Osteoblast (primary cell): ENCODE measurements around the gene AGBL4. TPM values are rescaled to one million over a fixed set of nuclear protein-coding genes. Genes with fewer than 3 reads are reported as not detected.

Experiments
- DNase-seq: peaks from one replicate; pipeline ENCODE4 v3.0.0; 2011; ENCODE audit warnings: low spot score, mixed read lengths; ENCODE audit not compliant: insufficient read length; ENCODE audit errors: missing footprints
- H2AFZ ChIP-seq: 2 replicates; pipeline ENCODE4 v1.6.0; 2011; ENCODE audit warnings: mild to moderate bottlenecking, low read length
- H3K27ac ChIP-seq: 2 replicates; pipeline ENCODE4 v1.5.1; 2011; ENCODE audit warnings: mild to moderate bottlenecking, low read depth, low read length, moderate library complexity
- H3K27me3 ChIP-seq: 2 replicates; pipeline ENCODE4 v1.6.0; 2012; ENCODE audit warnings: mild to moderate bottlenecking, control low read depth, inconsistent platforms, low read length, moderate library complexity; ENCODE audit not compliant: insufficient read depth
- H3K36me3 ChIP-seq: 2 replicates; pipeline ENCODE4 v1.5.1; 2011; ENCODE audit warnings: mild to moderate bottlenecking, low read length, control low read depth, moderate library complexity; ENCODE audit not compliant: insufficient read depth
- H3K4me1 ChIP-seq: 2 replicates; pipeline ENCODE4 v1.5.1; 2011; ENCODE audit warnings: mild to moderate bottlenecking, low read length, control low read depth, moderate library complexity; ENCODE audit not compliant: insufficient read depth
- H3K4me2 ChIP-seq: 2 replicates; pipeline ENCODE4 v1.6.0; 2011; ENCODE audit warnings: mild to moderate bottlenecking, low read length; ENCODE audit not compliant: insufficient read depth
- H3K4me3 ChIP-seq: fragments of 200-600 bp; sonication (generic); 3 replicates; pipeline ENCODE4 v1.5.1; 2012; ENCODE audit warnings: mild to moderate bottlenecking, low read length, inconsistent platforms; ENCODE audit not compliant: insufficient read depth
- H3K79me2 ChIP-seq: 2 replicates; pipeline ENCODE4 v1.6.0; 2012; ENCODE audit warnings: mild to moderate bottlenecking, low read length, control low read depth, inconsistent platforms; ENCODE audit not compliant: insufficient read depth
- H3K9me3 ChIP-seq: 2 replicates; pipeline ENCODE4 v1.5.1; 2011; ENCODE audit warnings: low read depth, low read length, control low read depth
- H4K20me1 ChIP-seq: 2 replicates; pipeline ENCODE4 v1.6.0; 2012; ENCODE audit warnings: mild to moderate bottlenecking, low read length, control low read depth; ENCODE audit not compliant: insufficient read depth
- CTCF ChIP-seq: IDR thresholded peaks from 2 replicates; pipeline ENCODE4 v1.5.1; 2011; ENCODE audit warnings: mild to moderate bottlenecking, low read depth, low read length, moderate library complexity; ENCODE audit errors: extremely low read depth
- total RNA-seq: library from RNA; depleted of rRNA; stranded (reverse); fragments of >200 nt; gene quantifications from 2 replicates; pipeline ENCODE4 v1.2.3, GENCODE V29; 2012

The AGBL4 gene
- total RNA-seq, 1 donor: not detected

GRCh38 chr1:48667782-48668181 lies 1356.0 kb downstream of the AGBL4 start:
- Histone ChIP-seq H3K27ac (no peak overlapping the region), H3K9me3 (no peaks in the 10 kb centered on the region), H2AFZ (no peak overlapping the region), H3K4me2 (no peak overlapping the region), H3K79me2 (no peaks in the 10 kb centered on the region), H4K20me1 (no peaks in the 10 kb centered on the region), H3K4me1 (no peaks in the 10 kb centered on the region), H3K36me3 (no peaks in the 10 kb centered on the region), H3K27me3 (no peaks in the 10 kb centered on the region), H3K4me3 (no peak overlapping the region)
- DNase-seq: no peak
- no peak for TF ChIP-seq CTCF

- Histone ChIP-seq H4K20me1 (no peaks in the 10 kb centered on the region), H3K4me3 (no peak overlapping the region), H3K36me3 (no peaks in the 10 kb centered on the region), H3K79me2 (no peaks in the 10 kb centered on the region), H3K9me3 (no peaks in the 10 kb centered on the region), H3K4me2 (no peak overlapping the region), H3K27ac (no peak overlapping the region), H3K27me3 (no peaks in the 10 kb centered on the region), H3K4me1 (no peaks in the 10 kb centered on the region), H2AFZ (no peak overlapping the region)
- DNase-seq: no peak
- TF ChIP-seq CTCF: no peak
Measured at GRCh38 chr1:48665708-48666407, 1357.9 kb downstream of the AGBL4 start.

GRCh38 chr1:48661726-48662463 lies 1361.9 kb downstream of the AGBL4 start:
- no peak overlapping the region for H3K4me2 ChIP-seq
- no peaks in the 10 kb centered on the region for H4K20me1 ChIP-seq
- no peak overlapping the region for H2AFZ ChIP-seq
- DNase-seq: no peak
- H3K4me3 ChIP-seq: no peak overlapping the region
- H3K4me1 ChIP-seq: no peaks in the 10 kb centered on the region
- H3K36me3 ChIP-seq: no peaks in the 10 kb centered on the region
- TF ChIP-seq CTCF: no peak
- H3K9me3 ChIP-seq: no peaks in the 10 kb centered on the region
- H3K27ac ChIP-seq: no peak overlapping the region
- no peaks in the 10 kb centered on the region for H3K27me3 ChIP-seq
- H3K79me2 ChIP-seq: no peaks in the 10 kb centered on the region

GRCh38 chr1:48659801-48660200 lies 1364.0 kb downstream of the AGBL4 start:
- H2AFZ ChIP-seq: no peak overlapping the region
- H3K27me3 ChIP-seq: no peaks in the 10 kb centered on the region
- TF ChIP-seq CTCF: no peak
- no peaks in the 10 kb centered on the region for H3K9me3 ChIP-seq
- H3K36me3 ChIP-seq: no peaks in the 10 kb centered on the region
- H3K4me1 ChIP-seq: no peaks in the 10 kb centered on the region
- no peak overlapping the region for H3K4me2 ChIP-seq
- H3K27ac ChIP-seq: no peak overlapping the region
- no peaks in the 10 kb centered on the region for H4K20me1 ChIP-seq
- no peak for DNase-seq
- no peak overlapping the region for H3K4me3 ChIP-seq
- no peaks in the 10 kb centered on the region for H3K79me2 ChIP-seq
